WTC11 (cell line): Measurements from ENCODE around the gene LIMS3. TPM values are rescaled to one million over a fixed set of nuclear protein-coding genes. Genes with fewer than 3 reads are reported as not detected.
A peak's percentile ranks its signal among the peaks of the same experiment; 100 is the strongest.
"Not testable (repeated sequence)": the region's sequence is repeated elsewhere in the genome, so short reads cannot be mapped to it uniquely, and the experiment has no call there.

Experiments used
- ATAC-seq: fragments of 200-7000 bp; cut with Tn5 transposase; 2 replicates; pipeline ENCODE4 v1.10.0; 2021; ENCODE audit warnings: mild to moderate bottlenecking, moderate library complexity
- Bru-seq: library from RNA; stranded (reverse); fragments of 400-500 nt; gene quantifications from one replicate; lab custom pipeline; 2021; lab: Mats Ljungman, UMichigan
- CTCF ChIA-PET: fragments of 300-600 bp; sonication (Branson Sonifier 250); formaldehyde crosslinking; loops from one replicate; lab custom pipeline; 2021; ENCODE audit warnings: antibody characterized with exemption; lab: Charles Lee
- POLR2A ChIA-PET: fragments of 350-600 bp; sonication (Branson Sonifier 250); formaldehyde crosslinking; loops from one replicate; lab custom pipeline; 2021; ENCODE audit warnings: antibody characterized with exemption; lab: Charles Lee
- DNase-seq: peaks from one replicate; pipeline ENCODE4 v3.0.0; 2021; ENCODE audit warnings: low spot score
- H3K27ac Mint-ChIP-seq: 2 replicates; pipeline ENCODE4 v1.8.0; 2021; ENCODE audit warnings: mixed read lengths
- H3K27me3 Mint-ChIP-seq: 2 replicates; pipeline ENCODE4 v1.8.0; 2021; ENCODE audit warnings: low read depth, mild to moderate bottlenecking, moderate library complexity, mixed read lengths
- H3K36me3 Mint-ChIP-seq: 2 replicates; pipeline ENCODE4 v1.8.0; 2021; ENCODE audit warnings: mixed read lengths
- H3K4me1 Mint-ChIP-seq: 2 replicates; pipeline ENCODE4 v1.8.0; 2022; ENCODE audit warnings: mixed read lengths
- H3K4me3 Mint-ChIP-seq: 2 replicates; pipeline ENCODE4 v1.8.0; 2021; ENCODE audit warnings: mild to moderate bottlenecking, moderate library complexity, mixed read lengths
- H3K9me3 Mint-ChIP-seq: 2 replicates; pipeline ENCODE4 v1.8.0; 2021; ENCODE audit warnings: mixed read lengths
- long read RNA-seq, 3 experiments: library from RNA in 1 of 3; library from capped mRNA in 1 of 3; library from polyadenylated mRNA in 1 of 3; unstranded in 2 of 3; stranded (forward) in 1 of 3; transcript quantifications; one replicate each; pipeline ENCODE4 v2.0.0, GENCODE V29; 2021
- total RNA-seq: library from RNA; stranded (reverse); gene quantifications from 3 replicates; pipeline ENCODE4 v1.2.3, GENCODE V29; 2021

LIMS3 gene
- total RNA-seq (1.1 to 4.6 TPM (median 2.5 TPM) in 3 replicates), Bru-seq, nascent RNA (not detected)
- long read RNA-seq, experiment 1: 0 reads
- long read RNA-seq, experiment 2: 0 reads
- long read RNA-seq, experiment 3: 0 reads

- H3K9me3 Mint-ChIP-seq, CTCF ChIA-PET, H3K27me3 Mint-ChIP-seq, DNase-seq, POLR2A ChIA-PET, H3K4me1 Mint-ChIP-seq, H3K36me3 Mint-ChIP-seq, H3K4me3 Mint-ChIP-seq, H3K27ac Mint-ChIP-seq: not testable (repeated sequence)
- ATAC-seq: peak; percentile 58
These were observed at the start of gene LIMS3 for GRCh38 chr2:109898462-109899336. Gene LIMS3 (plus strand): TSS chr2:109898688. CDS start chr2:109898729, 41 bp downstream.

DNA sequence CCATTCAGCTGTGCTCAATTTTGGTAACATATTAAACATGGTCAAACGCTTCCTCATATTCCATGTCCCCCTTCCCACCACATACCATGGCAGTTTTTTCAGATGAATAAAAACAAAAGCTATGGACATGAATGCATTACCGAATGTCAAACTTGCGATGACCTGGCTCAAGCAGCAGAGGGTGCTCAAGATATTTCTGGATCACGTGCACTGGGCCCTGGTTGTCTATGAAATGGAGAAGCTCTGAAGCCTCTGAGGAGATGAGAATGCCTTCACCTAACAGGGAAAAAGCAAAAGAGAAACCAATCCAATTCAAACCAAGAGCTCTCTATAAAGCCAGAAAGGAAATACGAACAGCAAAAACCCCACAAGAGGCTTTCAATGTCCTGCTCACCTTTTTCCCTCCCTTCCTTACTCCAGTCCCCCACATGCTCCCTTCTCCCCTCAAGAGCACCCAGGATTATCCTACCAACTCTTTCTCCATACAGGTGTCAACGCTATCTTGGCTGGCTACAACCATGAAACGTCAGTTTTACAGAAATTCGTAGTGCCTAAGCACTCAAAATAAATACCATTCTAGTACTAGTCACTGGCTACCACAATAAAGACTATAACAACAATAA, 27.2 kb upstream of the LIMS3 start:
- DNase-seq, H3K27ac Mint-ChIP-seq, H3K4me3 Mint-ChIP-seq, H3K4me1 Mint-ChIP-seq, H3K9me3 Mint-ChIP-seq, H3K36me3 Mint-ChIP-seq, CTCF ChIA-PET, H3K27me3 Mint-ChIP-seq, POLR2A ChIA-PET: not testable (repeated sequence)
- peak; percentile 87 for ATAC-seq

DNA sequence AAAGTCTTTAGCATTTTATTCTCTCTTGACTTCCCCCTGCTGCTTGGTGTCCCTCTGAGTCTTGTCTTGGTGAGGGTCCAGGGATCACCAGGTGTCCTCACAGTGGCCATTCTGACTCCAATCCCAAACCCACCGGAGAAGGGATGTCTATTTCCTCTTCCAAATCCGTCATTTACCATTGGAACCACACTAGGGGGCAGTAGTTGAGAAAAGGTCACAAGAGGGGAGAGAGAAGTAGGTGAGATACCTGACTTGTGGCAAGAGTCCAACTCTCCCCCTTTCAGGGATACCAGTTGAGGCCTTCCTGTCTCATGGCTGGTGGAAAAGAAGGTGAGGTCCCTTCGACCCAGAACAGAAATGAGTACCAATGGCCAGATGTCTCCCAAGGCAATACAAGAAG, 21.9 kb upstream of the LIMS3 start:
- DNase-seq, H3K4me3 Mint-ChIP-seq, H3K9me3 Mint-ChIP-seq, CTCF ChIA-PET, H3K36me3 Mint-ChIP-seq, H3K27me3 Mint-ChIP-seq, H3K4me1 Mint-ChIP-seq, H3K27ac Mint-ChIP-seq, POLR2A ChIA-PET: not testable (repeated sequence)
- ATAC-seq: peak; percentile 72

GRCh38 chr2:109882112-109882511, 16.4 kb upstream of the LIMS3 start:
- H3K27me3 Mint-ChIP-seq, CTCF ChIA-PET, ATAC-seq, H3K9me3 Mint-ChIP-seq, H3K36me3 Mint-ChIP-seq, H3K4me1 Mint-ChIP-seq, POLR2A ChIA-PET, DNase-seq, H3K4me3 Mint-ChIP-seq, H3K27ac Mint-ChIP-seq: not testable (repeated sequence)

GRCh38 chr2:109888414-109888813, 10.1 kb upstream of the LIMS3 start:
- H3K27ac Mint-ChIP-seq, CTCF ChIA-PET, ATAC-seq, H3K4me1 Mint-ChIP-seq, H3K9me3 Mint-ChIP-seq, POLR2A ChIA-PET, H3K4me3 Mint-ChIP-seq, H3K36me3 Mint-ChIP-seq, DNase-seq, H3K27me3 Mint-ChIP-seq: not testable (repeated sequence)

DNA sequence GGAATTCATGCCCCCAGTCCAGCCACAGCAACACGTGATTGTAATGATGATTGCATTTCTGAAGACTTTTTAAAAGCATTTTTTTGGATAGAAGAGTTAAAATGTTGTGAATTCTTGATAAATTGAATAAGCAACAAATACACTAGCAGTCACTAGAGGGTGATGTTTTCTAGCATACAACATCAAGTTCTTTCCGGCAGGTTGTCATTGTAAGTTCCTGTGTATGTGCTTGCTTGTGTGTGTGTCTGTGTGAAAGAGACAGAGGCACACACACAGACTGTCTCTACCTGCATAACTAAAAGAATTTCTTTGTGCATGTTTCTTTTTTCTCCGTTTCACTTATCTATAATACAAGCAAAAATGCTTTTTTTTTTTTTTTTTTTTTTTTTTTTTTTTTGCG, 8.6 kb upstream of the LIMS3 start:
- H3K4me1 Mint-ChIP-seq, H3K9me3 Mint-ChIP-seq, H3K4me3 Mint-ChIP-seq, H3K36me3 Mint-ChIP-seq, H3K27ac Mint-ChIP-seq, ATAC-seq, DNase-seq, CTCF ChIA-PET, POLR2A ChIA-PET, H3K27me3 Mint-ChIP-seq: not testable (repeated sequence)

DNA sequence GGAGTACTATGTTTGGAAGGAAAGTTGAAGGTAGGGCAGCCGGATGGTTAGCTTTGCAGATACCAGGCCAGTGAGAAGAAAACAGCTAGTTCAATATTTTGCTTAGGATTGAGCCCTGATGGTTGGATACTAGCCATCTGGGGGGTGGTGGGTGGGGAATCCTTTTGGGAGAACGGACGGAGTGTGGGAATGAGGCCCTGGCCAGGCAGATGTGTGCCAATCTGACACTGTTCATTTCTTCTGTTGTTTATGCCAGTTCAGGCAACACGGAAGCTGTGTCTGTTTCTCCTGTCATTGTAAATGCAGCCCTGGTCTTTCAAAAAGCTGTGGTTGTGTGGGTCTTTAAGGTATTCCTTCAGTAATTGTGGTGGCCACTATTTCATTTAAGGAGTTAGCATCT, 7.5 kb upstream of the LIMS3 start:
- H3K27ac Mint-ChIP-seq, H3K4me3 Mint-ChIP-seq, ATAC-seq, DNase-seq, CTCF ChIA-PET, H3K4me1 Mint-ChIP-seq, H3K27me3 Mint-ChIP-seq, H3K36me3 Mint-ChIP-seq, H3K9me3 Mint-ChIP-seq, POLR2A ChIA-PET: not testable (repeated sequence)

DNA sequence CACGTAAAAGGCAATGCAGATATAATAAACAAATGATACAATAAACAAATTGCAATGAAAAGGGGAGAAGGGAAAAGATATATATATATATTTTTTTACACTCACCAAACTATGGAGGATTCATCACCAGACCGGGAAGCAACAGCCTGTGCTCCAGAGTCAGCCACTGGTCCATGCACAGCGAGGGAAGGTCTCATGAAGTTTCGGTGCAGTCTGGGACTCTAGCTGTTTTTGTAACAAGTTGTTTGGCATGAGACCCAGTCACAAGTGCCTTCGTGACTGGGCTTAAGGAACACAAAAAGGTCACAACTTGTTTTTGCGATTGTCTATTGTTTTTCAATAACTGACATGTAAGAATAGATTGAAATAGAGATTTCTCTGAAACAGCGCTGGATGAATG, 4.8 kb upstream of the LIMS3 start:
- POLR2A ChIA-PET: not testable (repeated sequence)

GRCh38 chr2:109894141-109894540, 4.3 kb upstream of the LIMS3 start:
- H3K4me1 Mint-ChIP-seq, H3K9me3 Mint-ChIP-seq, H3K27me3 Mint-ChIP-seq, CTCF ChIA-PET, POLR2A ChIA-PET, H3K27ac Mint-ChIP-seq, ATAC-seq, DNase-seq, H3K36me3 Mint-ChIP-seq, H3K4me3 Mint-ChIP-seq: not testable (repeated sequence)

More for the DNA sequence above, 4.8 kb upstream of the LIMS3 start:
- H3K4me1 Mint-ChIP-seq, DNase-seq, H3K36me3 Mint-ChIP-seq, H3K27me3 Mint-ChIP-seq, H3K4me3 Mint-ChIP-seq, ATAC-seq, H3K27ac Mint-ChIP-seq, CTCF ChIA-PET, H3K9me3 Mint-ChIP-seq: not testable (repeated sequence)

DNA sequence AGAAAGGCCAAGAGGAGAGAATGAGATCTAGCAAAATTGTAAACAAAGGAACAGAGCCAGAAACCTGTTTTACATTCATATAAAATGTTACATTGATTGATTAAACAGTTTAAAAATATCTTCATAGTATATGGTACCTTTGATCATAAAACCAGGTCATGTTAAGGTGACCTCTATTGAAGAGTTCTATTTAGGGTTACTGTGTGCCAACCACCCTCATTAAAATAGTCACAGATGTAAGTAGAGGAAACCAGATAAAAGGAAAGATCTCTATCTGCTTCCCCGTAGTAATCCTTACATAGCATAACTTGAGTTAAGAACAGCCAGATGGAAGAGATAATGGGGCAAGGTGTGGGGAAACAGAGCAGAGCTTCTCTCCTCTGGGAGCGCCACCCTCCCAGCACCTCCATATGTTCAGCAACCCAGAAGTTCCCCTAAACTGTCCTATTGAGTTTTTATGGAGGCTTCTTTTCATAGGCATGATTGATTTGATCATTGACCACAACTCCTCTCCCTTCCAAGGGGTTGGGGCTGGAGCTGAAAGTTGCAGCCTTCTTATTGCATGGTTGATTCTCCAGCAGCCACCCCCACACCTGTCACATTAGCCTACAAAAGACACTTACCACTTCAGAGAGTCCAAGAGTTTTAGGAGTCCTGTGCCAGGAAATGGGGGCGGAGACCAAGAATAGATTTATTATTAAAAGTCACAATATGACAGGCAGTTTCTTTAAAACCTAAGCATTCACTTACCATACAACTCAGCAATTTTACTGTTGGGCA, 3.2 kb upstream of the LIMS3 start:
- POLR2A ChIA-PET, H3K27me3 Mint-ChIP-seq, DNase-seq, H3K36me3 Mint-ChIP-seq, ATAC-seq, H3K9me3 Mint-ChIP-seq, CTCF ChIA-PET, H3K4me3 Mint-ChIP-seq, H3K27ac Mint-ChIP-seq, H3K4me1 Mint-ChIP-seq: not testable (repeated sequence)

DNA sequence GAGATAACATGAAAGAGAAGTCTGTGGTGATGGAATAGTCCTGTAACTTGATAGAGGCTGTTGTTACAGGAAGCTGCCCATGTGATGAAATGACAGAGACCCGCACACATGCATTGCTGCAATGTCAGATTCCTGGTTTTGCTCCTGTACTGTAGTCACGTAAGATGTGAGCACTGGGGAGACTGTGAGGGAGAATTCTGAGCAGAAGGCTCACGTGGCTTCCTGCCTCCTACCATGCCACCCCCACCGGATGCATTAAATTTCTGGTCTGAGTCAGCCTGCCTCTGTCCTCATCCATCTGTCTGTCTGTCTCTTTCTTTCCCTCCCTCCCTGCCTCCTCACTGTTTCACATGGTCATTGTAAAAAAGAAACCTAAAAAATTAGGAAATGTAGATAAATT, 2.3 kb upstream of the LIMS3 start:
- CTCF ChIA-PET, H3K4me1 Mint-ChIP-seq, POLR2A ChIA-PET, H3K27ac Mint-ChIP-seq, ATAC-seq, H3K9me3 Mint-ChIP-seq, H3K4me3 Mint-ChIP-seq, DNase-seq, H3K27me3 Mint-ChIP-seq, H3K36me3 Mint-ChIP-seq: not testable (repeated sequence)
